ENCODE results near the gene MRPL50.

- TF ChIP-seq POLR2A (IDR thresholded peaks at IDR 0.05) (no peak), CTCF (IDR thresholded peaks at IDR 0.05) (peak in 2 of 6 experiments; percentile 9 to 19)
Observed at GRCh38 chr9:101388507-101388993, 9.9 kb downstream of the MRPL50 start.
